HG02852 (cell line): ENCODE data around the gene SLC4A4.

Experiments
- ATAC-seq: cut with Tn5 transposase; IDR thresholded peaks from one replicate; pipeline ENCODE4 v1.9.1; 2021; ENCODE audit warnings: mild to moderate bottlenecking, moderate library complexity; ENCODE audit not compliant: unreplicated experiment

SLC4A4 gene

DNA sequence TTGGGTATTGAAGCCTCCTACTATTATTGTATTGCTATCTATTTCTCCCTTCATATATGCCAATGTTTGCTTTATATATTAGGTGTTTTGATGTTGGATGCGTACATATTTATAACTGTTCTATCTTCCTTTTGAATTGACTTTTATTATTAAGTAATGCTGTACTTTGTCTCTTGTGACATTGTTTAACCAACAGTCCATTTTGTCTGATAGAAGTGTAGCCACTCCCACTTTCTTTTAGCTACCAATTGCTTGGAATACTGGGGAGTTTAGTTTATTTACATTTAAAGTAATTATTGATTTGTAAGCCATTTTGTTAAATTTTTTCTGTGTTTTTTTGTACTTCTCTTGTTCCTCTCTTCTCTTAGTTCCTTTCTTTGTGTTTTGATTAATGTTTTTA lies 249.2 kb downstream of the SLC4A4 start:
- ATAC-seq = no peak

DNA sequence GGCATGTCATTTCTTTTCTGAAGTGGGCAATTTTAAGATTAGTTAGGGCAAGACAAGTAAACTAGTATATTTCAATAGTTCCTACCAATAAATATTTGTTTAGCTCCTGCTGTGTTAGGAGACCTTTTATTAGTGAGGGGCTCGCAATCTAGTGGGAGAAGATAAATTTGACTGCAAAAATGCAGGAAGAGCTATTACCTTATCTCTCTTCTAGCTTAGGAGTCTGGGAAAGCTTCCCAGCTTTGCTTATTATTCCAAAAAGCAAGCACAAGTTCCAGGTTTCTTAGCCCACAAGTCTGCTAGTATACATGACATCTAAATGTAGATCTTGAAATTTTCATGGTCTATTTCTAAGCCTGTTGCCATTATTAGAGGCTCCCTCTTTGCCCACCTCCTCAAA lies 254.0 kb downstream of the SLC4A4 start:
- ATAC-seq = no peak

- ATAC-seq = no peak
Measured at GRCh38 chr4:71593311-71593710, 254.5 kb downstream of the SLC4A4 start.

GRCh38 chr4:71595576-71596108 lies 256.8 kb downstream of the SLC4A4 start:
- no peak for ATAC-seq

DNA sequence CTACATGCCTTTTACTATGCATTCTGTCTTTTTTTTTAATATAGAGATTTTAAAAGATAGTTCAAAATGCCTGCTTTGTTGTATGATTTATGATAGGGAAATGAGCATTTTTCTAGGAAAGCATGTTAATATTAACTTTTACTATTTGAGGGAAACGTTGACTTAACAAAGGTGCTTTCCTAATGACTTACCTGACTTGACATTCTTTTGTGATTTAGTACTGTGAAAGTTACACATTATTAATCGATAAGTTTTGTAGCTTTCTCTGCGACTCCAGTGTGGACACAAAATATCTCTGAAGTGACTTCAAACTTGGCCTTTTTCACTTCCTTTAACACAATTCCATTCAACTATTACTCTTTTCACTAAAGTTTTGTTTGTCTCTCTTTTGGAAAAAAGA lies 260.8 kb downstream of the SLC4A4 start:
- ATAC-seq = no peak

DNA sequence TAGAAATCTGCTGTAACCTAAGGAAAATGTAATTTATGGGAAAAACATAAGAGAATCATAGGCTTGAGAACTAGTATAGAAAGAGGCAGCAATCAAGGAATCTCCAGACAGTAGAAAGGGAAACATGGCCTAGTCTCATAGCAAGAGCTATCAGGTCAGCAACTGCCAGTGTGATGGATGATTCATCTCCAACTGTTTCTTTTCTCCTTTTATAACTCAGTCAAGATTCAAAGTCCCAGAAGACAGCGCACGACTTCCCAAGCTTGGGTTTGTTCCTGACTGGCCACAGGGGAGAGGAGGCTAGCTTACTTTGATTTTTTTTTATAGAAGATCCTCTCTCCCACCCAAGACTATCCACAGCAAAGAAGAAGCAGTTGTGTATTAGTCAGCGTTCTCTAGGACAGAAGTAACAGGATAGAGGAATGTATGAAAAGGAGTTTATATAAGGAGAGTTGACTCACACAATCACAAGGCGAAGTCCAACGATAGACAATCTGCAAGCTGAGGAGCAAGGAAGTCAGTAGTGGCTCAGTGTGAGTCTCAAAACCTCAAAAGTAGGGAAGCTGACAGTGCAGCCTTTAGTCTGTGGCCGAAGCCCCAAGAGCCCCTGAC lies 263.6 kb downstream of the SLC4A4 start:
- no peak for ATAC-seq

GRCh38 chr4:71604785-71605184 lies 266.0 kb downstream of the SLC4A4 start:
- ATAC-seq = peak; percentile 99

GRCh38 chr4:71607109-71607508 lies 268.3 kb downstream of the SLC4A4 start:
- ATAC-seq = no peak

GRCh38 chr4:71607780-71608677 lies 269.2 kb downstream of the SLC4A4 start:
- no peak for ATAC-seq

DNA sequence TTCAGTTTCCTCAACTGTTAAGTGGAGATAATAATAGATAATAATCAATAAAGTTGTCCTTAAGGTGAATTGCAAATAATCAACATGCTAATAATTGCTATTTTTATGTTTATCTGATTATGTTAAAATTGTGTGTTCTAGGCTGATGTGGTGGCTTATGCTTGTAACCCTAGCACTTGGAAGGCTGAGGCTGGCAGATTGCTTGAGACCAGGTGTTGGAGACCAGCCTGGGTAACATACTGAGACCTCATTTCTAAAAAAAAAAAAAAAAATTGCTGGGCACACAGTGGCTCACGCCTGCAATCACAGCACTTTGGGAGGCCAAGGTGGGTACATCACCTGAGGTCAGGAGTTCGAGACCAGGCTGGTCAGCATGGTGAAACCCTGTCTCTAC lies 269.9 kb downstream of the SLC4A4 start:
- no peak for ATAC-seq

- ATAC-seq = no peak
Measured at GRCh38 chr4:71609167-71609566, 270.3 kb downstream of the SLC4A4 start.

DNA sequence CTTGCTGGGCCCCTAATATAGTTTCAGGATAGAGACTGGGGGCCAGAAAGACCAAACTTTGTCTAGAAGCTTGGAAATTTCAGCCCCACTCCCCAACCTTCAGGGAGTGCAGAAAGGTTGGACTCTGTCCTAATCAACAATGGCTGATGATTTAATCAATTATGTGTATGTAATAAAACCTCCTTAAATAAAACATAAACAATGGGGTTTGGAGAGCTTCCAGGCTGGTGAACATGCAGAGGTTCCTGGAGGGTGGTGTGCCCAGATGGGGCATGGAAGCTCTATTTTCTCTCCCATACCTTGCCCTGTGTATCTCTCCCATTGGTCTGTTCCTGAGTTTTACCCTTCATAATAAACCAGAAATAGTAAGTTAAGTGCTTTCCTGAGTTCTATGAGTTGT lies 270.8 kb downstream of the SLC4A4 start:
- no peak for ATAC-seq

DNA sequence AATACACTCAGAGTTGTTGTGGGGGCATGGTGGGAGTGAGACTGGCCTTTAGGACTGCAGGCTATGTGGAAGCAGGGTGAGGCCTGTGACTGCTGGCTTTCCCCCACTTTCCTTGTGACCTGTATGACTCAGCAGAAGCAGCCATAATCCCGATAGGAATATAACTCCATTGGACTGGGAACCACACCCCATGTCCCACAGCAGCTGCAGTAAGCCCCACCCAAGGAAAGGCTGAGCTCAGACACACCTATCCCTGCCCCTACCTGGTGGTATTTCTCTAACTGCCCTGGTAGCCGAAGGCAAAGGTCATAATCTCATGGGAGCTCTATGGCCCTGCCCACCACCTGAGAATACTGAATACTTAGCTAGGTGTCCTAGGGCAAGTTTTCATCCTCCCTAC lies 275.8 kb downstream of the SLC4A4 start:
- ATAC-seq = no peak

DNA sequence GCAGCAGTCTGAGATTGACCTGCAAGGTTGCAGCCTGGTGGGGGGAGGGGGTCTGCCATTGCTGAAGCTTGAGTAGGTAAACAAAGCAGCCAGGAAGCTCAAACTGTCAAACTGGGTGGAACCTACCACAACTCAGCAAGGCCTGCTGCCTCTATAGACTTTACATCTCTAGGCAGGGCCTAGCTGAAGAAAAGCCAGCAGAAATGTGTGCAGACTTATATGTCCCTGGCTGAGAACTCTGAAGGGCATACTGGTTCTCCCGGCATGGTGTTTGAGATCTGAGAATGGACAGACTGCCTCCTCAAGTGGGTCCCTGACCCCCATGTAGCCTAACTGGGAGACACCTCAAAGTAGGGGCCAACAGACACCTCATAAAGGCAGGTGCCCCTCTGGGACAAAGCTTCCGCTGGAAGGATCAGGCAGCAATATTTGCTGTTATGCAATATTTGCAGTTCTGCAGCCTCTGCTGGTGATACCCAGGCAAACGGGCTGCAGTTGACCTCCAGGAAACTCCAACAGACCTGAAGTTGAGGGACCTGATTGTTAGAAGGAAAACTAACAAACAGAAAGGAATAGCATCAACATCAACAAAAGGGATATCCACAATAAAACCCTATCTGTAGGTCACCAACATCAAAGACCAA lies 277.5 kb downstream of the SLC4A4 start:
- ATAC-seq = no peak
